H9 (cell line): ENCODE data around the gene PSMB1. TPM values are rescaled to one million over a fixed set of nuclear protein-coding genes. Genes with fewer than 3 reads are reported as not detected.

Experiments
- DNase-seq: peaks from one replicate; pipeline ENCODE4 v3.0.0-alpha.2; 2017
- H2AFZ ChIP-seq: one replicate; pipeline ENCODE4 v1.6.1; 2013; ENCODE audit warnings: mild to moderate bottlenecking, low read length, control low read depth, moderate library complexity
- H2AK5ac ChIP-seq: 2 replicates; pipeline ENCODE4 v1.6.1; 2013; ENCODE audit warnings: low read length, control low read depth, mixed read lengths; ENCODE audit not compliant: insufficient read length
- H2BK120ac ChIP-seq: one replicate; pipeline ENCODE4 v1.6.1; 2013; ENCODE audit warnings: low read depth, mild to moderate bottlenecking, low read length, control low read depth, inconsistent platforms; ENCODE audit not compliant: poor library complexity, severe bottlenecking
- H2BK12ac ChIP-seq: 2 replicates; pipeline ENCODE4 v1.6.1; 2013; ENCODE audit warnings: low read length, control low read depth, mixed read lengths, low read depth; ENCODE audit not compliant: insufficient read length
- H2BK15ac ChIP-seq: 2 replicates; pipeline ENCODE4 v1.6.1; 2013; ENCODE audit warnings: low read depth, low read length, control low read depth
- H2BK20ac ChIP-seq: one replicate; pipeline ENCODE4 v1.6.1; 2013; ENCODE audit warnings: low read depth, mild to moderate bottlenecking, low read length, control low read depth, inconsistent platforms; ENCODE audit not compliant: poor library complexity, severe bottlenecking
- H2BK5ac ChIP-seq: 2 replicates; pipeline ENCODE4 v1.6.1; 2013; ENCODE audit warnings: low read length, control low read depth, mixed read lengths; ENCODE audit not compliant: insufficient read length
- H3K14ac ChIP-seq: 2 replicates; pipeline ENCODE4 v1.6.1; 2013; ENCODE audit warnings: low read length, control low read depth; ENCODE audit not compliant: insufficient read depth
- H3K18ac ChIP-seq: 2 replicates; pipeline ENCODE4 v1.6.1; 2013; ENCODE audit warnings: low read depth, mild to moderate bottlenecking, mixed read lengths, low read length, control low read depth; ENCODE audit not compliant: insufficient read length
- H3K23ac ChIP-seq: 2 replicates; pipeline ENCODE4 v1.6.1; 2013; ENCODE audit warnings: low read length, control low read depth, mixed read lengths, low read depth; ENCODE audit not compliant: insufficient read length
- H3K23me2 ChIP-seq: 2 replicates; pipeline ENCODE4 v1.6.1; 2013; ENCODE audit warnings: low read depth, mild to moderate bottlenecking, mixed read lengths, low read length, control low read depth; ENCODE audit not compliant: insufficient read length, poor library complexity, severe bottlenecking
- H3K27ac ChIP-seq: 2 replicates; pipeline ENCODE4 v1.5.1; 2013; ENCODE audit warnings: low read length, control low read depth, mixed read lengths, low read depth; ENCODE audit not compliant: insufficient read length
- H3K27me3 ChIP-seq: 2 replicates; pipeline ENCODE4 v1.6.1; 2013; ENCODE audit warnings: low read length, control low read depth, inconsistent platforms; ENCODE audit not compliant: insufficient read depth
- H3K4ac ChIP-seq: 2 replicates; pipeline ENCODE4 v1.6.1; 2013; ENCODE audit warnings: low read depth, mild to moderate bottlenecking, control low read depth, inconsistent platforms, low read length, moderate library complexity
- H3K4me1 ChIP-seq: 2 replicates; pipeline ENCODE4 v1.6.1; 2013; ENCODE audit warnings: low read length, control low read depth, inconsistent platforms; ENCODE audit not compliant: insufficient read depth
- H3K4me2 ChIP-seq: 2 replicates; pipeline ENCODE4 v1.6.1; 2013; ENCODE audit warnings: low read length, control low read depth, mixed read lengths; ENCODE audit not compliant: insufficient read length, insufficient read depth
- H3K56ac ChIP-seq: 2 replicates; pipeline ENCODE4 v1.6.1; 2013; ENCODE audit warnings: low read depth, mild to moderate bottlenecking, mixed read lengths, low read length, control low read depth; ENCODE audit not compliant: insufficient read length
- H3K79me1 ChIP-seq: 2 replicates; pipeline ENCODE4 v1.6.1; 2013; ENCODE audit warnings: low read depth, mild to moderate bottlenecking, moderate library complexity, low read length, control low read depth, inconsistent platforms; ENCODE audit not compliant: insufficient read depth, poor library complexity, severe bottlenecking
- H3K79me2 ChIP-seq: 2 replicates; pipeline ENCODE4 v1.6.1; 2013; ENCODE audit warnings: low read length, control low read depth, inconsistent platforms; ENCODE audit not compliant: insufficient read depth
- H3K9ac ChIP-seq: 2 replicates; pipeline ENCODE4 v1.6.1; 2013; ENCODE audit warnings: low read length, control low read depth, mixed read lengths; ENCODE audit not compliant: insufficient read length; ENCODE audit errors: extremely low read depth
- H3K9me3 ChIP-seq: one replicate; pipeline ENCODE4 v1.6.1; 2013; ENCODE audit warnings: low read depth, low read length, inconsistent platforms; ENCODE audit not compliant: control insufficient read depth
- H3T11ph ChIP-seq: one replicate; pipeline ENCODE4 v1.6.1; 2013; ENCODE audit warnings: mild to moderate bottlenecking, low read length, control low read depth, inconsistent platforms
- H4K20me1 ChIP-seq: one replicate; pipeline ENCODE4 v1.6.1; 2013; ENCODE audit not compliant: control insufficient read depth, insufficient read length, insufficient read depth
- H4K5ac ChIP-seq: 2 replicates; pipeline ENCODE4 v1.6.1; 2013; ENCODE audit warnings: low read depth, mild to moderate bottlenecking, mixed read lengths, low read length, control low read depth; ENCODE audit not compliant: insufficient read length
- H4K8ac ChIP-seq: replicated peaks from 2 replicates; pipeline ENCODE4 v1.6.1; 2013; ENCODE audit warnings: low read length, control low read depth, mixed read lengths, low read depth; ENCODE audit not compliant: insufficient read length
- H4K91ac ChIP-seq: 2 replicates; pipeline ENCODE4 v1.6.1; 2013; ENCODE audit warnings: low read depth, mild to moderate bottlenecking, moderate library complexity, mixed read lengths, low read length, control low read depth; ENCODE audit not compliant: insufficient read length
- H3K27ac Mint-ChIP-seq, 3 experiments: 2 replicates in 2 of 3; 3 replicates in 1 of 3; pipeline ENCODE4 v1.8.0; 2020 to 2021; ENCODE audit warnings: mixed read lengths in 3 of 3, mild to moderate bottlenecking in 1 of 3, moderate library complexity in 1 of 3
- H3K27me3 Mint-ChIP-seq: 2 replicates; pipeline ENCODE4 v1.8.0; 2021; ENCODE audit warnings: low read depth, mild to moderate bottlenecking, moderate library complexity, mixed read lengths
- H3K36me3 Mint-ChIP-seq, 3 experiments: 2 replicates in 2 of 3; 3 replicates in 1 of 3; pipeline ENCODE4 v1.8.0; 2020 to 2021; ENCODE audit warnings: low read depth in 3 of 3, mixed read lengths in 3 of 3; ENCODE audit not compliant: insufficient read depth in 1 of 3
- H3K4me1 Mint-ChIP-seq, 2 experiments: 2 replicates each; pipeline ENCODE4 v1.8.0; 2020; ENCODE audit warnings: mixed read lengths in 2 of 2
- H3K4me3 Mint-ChIP-seq, 2 experiments: 2 replicates in 1 of 2; 3 replicates in 1 of 2; pipeline ENCODE4 v1.8.0; 2020 to 2021; ENCODE audit warnings: mild to moderate bottlenecking in 2 of 2, mixed read lengths in 2 of 2, moderate library complexity in 1 of 2
- H3K9me3 Mint-ChIP-seq, 2 experiments: 2 replicates in 1 of 2; 3 replicates in 1 of 2; pipeline ENCODE4 v1.8.0; 2020; ENCODE audit warnings: mild to moderate bottlenecking in 2 of 2, mixed read lengths in 2 of 2, moderate library complexity in 1 of 2
- WGBS: extraction: QIAGEN DNeasy Blood & Tissue Kit; methylation state at CpG from one replicate; pipeline ENCODE4 v1.1.7; 2013; ENCODE audit warnings: missing lambda C conversion rate, low lambda C conversion rate, mixed read lengths; ENCODE audit not compliant: insufficient read length; ENCODE audit errors: extremely low coverage; 5-methylcytosine and 5-hydroxymethylcytosine counted together
- total RNA-seq: library from RNA; stranded (reverse); gene quantifications from 2 replicates; pipeline ENCODE4 v1.2.1, GENCODE V29; 2021
- TF ChIP-seq, protein P1 (sequence below): fragments of 200-600 bp; sonication (generic); conservative IDR thresholded peaks from 3 replicates; pipeline ENCODE4 v1.8.0; 2021; ENCODE audit warnings: antibody characterized with exemption, mild to moderate bottlenecking

Gene PSMB1
- total RNA-seq, 1 experiment from 2014 or later, result 245 TPM

DNA sequence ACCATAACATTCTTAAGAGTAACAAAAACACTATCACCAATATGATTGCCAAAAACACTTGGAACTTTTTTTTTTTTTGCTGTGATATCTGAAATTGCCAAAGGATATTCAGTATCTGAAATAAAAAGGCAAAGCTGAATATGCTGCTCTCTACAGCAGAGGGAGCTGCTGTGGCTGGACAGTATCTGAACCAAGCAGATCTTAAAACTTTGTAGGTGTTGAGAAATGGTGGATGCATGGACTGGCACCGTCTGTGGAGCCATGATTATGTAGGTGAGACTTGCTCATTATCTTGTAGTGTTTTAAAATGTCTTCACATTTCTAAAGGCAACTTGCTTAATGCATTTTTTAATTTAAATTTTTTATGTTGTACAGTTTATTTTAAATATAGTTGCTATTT is 22.1 kb upstream of the PSMB1 start:
- no peak overlapping the region for H3K14ac ChIP-seq
- no CpG with 5 or more reads among the region's 1 CpG for WGBS
- H3K23me2 ChIP-seq, result no peaks in the 10 kb centered on the region
- H3K9ac ChIP-seq, result no peak overlapping the region
- H3K27ac ChIP-seq, result no peak overlapping the region
- Mint-ChIP-seq H3K4me1 (no peaks in the 10 kb centered on the region), H3K9me3 (no peaks in the 10 kb centered on the region), H3K36me3 (peaks cover 3 to 56% (median 9%) of the 10 kb centered on the region in 3 experiments), H3K27me3 (no peaks in the 10 kb centered on the region), H3K4me3 (no peak overlapping the region), H3K27ac (no peak overlapping the region)
- TF ChIP-seq, protein P1, sequence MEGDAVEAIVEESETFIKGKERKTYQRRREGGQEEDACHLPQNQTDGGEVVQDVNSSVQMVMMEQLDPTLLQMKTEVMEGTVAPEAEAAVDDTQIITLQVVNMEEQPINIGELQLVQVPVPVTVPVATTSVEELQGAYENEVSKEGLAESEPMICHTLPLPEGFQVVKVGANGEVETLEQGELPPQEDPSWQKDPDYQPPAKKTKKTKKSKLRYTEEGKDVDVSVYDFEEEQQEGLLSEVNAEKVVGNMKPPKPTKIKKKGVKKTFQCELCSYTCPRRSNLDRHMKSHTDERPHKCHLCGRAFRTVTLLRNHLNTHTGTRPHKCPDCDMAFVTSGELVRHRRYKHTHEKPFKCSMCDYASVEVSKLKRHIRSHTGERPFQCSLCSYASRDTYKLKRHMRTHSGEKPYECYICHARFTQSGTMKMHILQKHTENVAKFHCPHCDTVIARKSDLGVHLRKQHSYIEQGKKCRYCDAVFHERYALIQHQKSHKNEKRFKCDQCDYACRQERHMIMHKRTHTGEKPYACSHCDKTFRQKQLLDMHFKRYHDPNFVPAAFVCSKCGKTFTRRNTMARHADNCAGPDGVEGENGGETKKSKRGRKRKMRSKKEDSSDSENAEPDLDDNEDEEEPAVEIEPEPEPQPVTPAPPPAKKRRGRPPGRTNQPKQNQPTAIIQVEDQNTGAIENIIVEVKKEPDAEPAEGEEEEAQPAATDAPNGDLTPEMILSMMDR, result peak; percentile 56
- no peaks in the 10 kb centered on the region for H3K4me1 ChIP-seq
- H3K18ac ChIP-seq, result no peak overlapping the region
- no peak overlapping the region for H2AK5ac ChIP-seq
- DNase-seq, result no peak
- H3K4me2 ChIP-seq, result no peak overlapping the region
- no peak overlapping the region for H2BK120ac ChIP-seq
- H3T11ph ChIP-seq, result no peak overlapping the region
- H3K4ac ChIP-seq, result no peak overlapping the region
- H3K79me2 ChIP-seq, result no peaks in the 10 kb centered on the region
- no peaks in the 10 kb centered on the region for H3K79me1 ChIP-seq
- no peak overlapping the region for H2BK5ac ChIP-seq
- no peak overlapping the region for H4K8ac ChIP-seq
- no peak overlapping the region for H3K56ac ChIP-seq
- H2AFZ ChIP-seq, result no peak overlapping the region
- no peak overlapping the region for H2BK20ac ChIP-seq
- no peaks in the 10 kb centered on the region for H4K20me1 ChIP-seq
- H4K5ac ChIP-seq, result no peak overlapping the region
- H3K9me3 ChIP-seq, result no peaks in the 10 kb centered on the region
- no peak overlapping the region for H3K23ac ChIP-seq
- H3K27me3 ChIP-seq, result no peaks in the 10 kb centered on the region
- H4K91ac ChIP-seq, result no peak overlapping the region
- H2BK15ac ChIP-seq, result no peak overlapping the region
- H2BK12ac ChIP-seq, result no peak overlapping the region
